GM19328 (cell line): ENCODE measurements around the gene APBB2.
A peak's percentile ranks its signal among the peaks of the same experiment; 100 is the strongest.

Source experiments
- ATAC-seq: cut with Tn5 transposase; IDR thresholded peaks from one replicate; pipeline ENCODE4 v1.9.1; 2021; ENCODE audit warnings: mild to moderate bottlenecking, moderate library complexity; ENCODE audit not compliant: unreplicated experiment

The APBB2 gene

DNA sequence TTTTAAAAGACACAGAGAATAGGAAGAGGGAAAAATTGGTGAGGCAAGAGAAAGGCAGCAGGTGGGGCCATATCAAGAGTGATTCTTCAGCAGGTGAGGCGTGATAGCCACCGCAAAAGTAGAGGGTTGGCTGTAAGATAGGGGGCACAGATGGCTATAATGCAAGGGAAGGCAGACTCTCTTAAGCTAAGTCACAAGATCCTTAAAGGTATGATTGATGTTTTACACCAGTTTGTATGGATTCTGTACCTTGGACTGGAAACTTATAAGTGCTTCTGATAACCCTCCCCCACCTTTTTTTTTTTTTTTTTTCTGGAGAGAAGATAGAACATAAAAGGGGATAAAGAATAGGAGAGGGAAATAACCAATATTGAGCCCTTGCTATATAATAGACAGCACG lies 424.6 kb downstream of the APBB2 start:
- no peak for ATAC-seq

- no peak for ATAC-seq
Observed at GRCh38 chr4:40789031-40789430, 425.3 kb downstream of the APBB2 start.

DNA sequence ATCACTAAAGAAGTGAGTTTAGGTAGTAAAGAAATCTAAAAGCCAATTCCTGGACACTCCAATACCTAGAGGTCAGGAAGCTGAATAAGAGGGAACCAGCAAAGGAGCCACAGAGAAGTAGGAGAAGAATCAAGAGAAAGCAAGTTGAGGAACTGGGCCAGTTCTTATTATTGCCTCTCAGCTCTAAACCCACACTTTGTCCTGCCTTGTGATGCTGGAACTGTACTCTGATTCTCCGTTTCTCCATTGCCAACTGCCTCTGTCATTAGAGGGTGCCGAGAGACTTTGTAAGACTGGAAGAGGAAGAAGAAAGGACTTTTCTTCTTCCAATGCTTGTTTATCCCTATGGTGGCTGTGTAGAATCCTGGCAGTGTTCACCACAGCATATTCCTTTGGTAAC lies 426.0 kb downstream of the APBB2 start:
- no peak for ATAC-seq

- ATAC-seq, result no peak
Observed at GRCh38 chr4:40785727-40786126, 428.6 kb downstream of the APBB2 start.

DNA sequence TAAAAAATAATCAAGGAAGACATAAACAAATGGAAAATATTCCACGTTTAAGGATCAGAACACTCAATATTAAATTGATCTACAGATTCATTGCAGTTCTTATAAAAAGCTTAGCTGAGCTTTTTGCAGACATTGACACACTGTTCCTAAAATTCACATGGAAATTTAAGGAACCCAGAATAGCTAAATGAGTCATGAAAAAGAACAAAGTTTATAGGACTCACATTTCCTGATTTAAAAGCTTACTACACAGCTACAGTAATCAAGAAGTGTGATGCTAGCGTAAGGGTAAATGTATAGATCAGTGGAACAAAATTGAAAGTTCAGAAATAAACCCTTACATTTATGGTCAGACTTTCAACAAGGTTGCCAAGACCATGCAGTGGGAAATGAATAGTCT lies 431.5 kb downstream of the APBB2 start:
- no peak for ATAC-seq

DNA sequence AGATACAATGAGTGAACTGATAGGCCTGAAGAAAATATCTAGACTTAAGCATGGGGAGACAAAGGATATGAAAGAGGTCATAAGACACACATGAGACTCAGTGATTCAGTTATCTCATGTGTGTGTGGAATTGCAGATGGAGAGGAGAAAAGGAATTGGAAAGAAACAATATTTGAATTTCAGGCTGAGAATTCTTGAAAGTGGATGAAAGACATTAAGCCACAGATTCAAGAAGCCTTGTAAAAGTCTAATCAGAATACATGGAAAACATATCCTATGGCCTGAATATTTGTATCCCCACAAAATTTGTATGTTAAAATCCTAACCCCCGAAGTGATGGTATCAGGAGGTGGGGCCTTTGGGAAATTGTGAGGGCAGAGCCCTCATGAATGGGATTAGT lies 436.3 kb downstream of the APBB2 start:
- no peak for ATAC-seq

- no peak for ATAC-seq
Observed at GRCh38 chr4:40769266-40769665, 445.1 kb downstream of the APBB2 start.

GRCh38 chr4:40763228-40763716 lies 451.1 kb downstream of the APBB2 start:
- ATAC-seq, result peak; percentile 99
